Sigmoid colon (tissue), 7 donors: ENCODE data around the gene DIP2B. TPM values are rescaled to one million over a fixed set of nuclear protein-coding genes. Genes with fewer than 3 reads are reported as not detected.

ENCODE experiments used
- DNase-seq: peaks from one replicate; pipeline ENCODE4 v3.0.0-alpha.2; 2019
- H3K27ac ChIP-seq, 4 donors: fragments of 200-600 bp; sonication (generic); one replicate each; pipeline ENCODE4 v1.5.1; 2016 to 2019; ENCODE audit warnings: mild to moderate bottlenecking in 1 of 4
- H3K27me3 ChIP-seq, 3 donors: fragments of 200-600 bp; sonication (generic); one replicate each; pipeline ENCODE4 v1.5.1; 2019; ENCODE audit warnings: mild to moderate bottlenecking in 1 of 3
- H3K36me3 ChIP-seq, 4 donors: fragments of 200-600 bp; sonication (generic); one replicate each; pipeline ENCODE4 v1.5.1; 2016 to 2019
- H3K4me1 ChIP-seq, 4 donors: fragments of 200-600 bp; sonication (generic); one replicate each; pipeline ENCODE4 v1.5.1; 2017 to 2019
- H3K4me3 ChIP-seq, 4 donors: fragments of 200-600 bp; sonication (generic); one replicate each; pipeline ENCODE4 v1.5.1; 2017 to 2019; ENCODE audit warnings: mild to moderate bottlenecking in 2 of 4, moderate library complexity in 1 of 4
- H3K9me3 ChIP-seq, 4 donors: fragments of 200-600 bp in 3 of 4; sonication (generic) in 3 of 4; one replicate each; pipeline versions ENCODE4 v1.5.1 to v1.6.1; 2013 to 2019
- EP300 ChIP-seq, 4 donors: sonication (generic); formaldehyde crosslinking; IDR thresholded peaks; one replicate each; pipeline ENCODE4 v1.6.1; 2017; ENCODE audit warnings: antibody characterized with exemption in 4 of 4
- POLR2A ChIP-seq, 2 donors: fragments of 450-650 bp; IDR thresholded peaks; one replicate each; pipeline ENCODE4 v1.6.1; 2016; ENCODE audit warnings: antibody characterized with exemption in 2 of 2, mild to moderate bottlenecking in 2 of 2, moderate library complexity in 2 of 2
- POLR2AphosphoS5 ChIP-seq, 4 donors: sonication (generic); formaldehyde crosslinking; IDR thresholded peaks; one replicate each; pipeline ENCODE4 v1.6.1; 2017; ENCODE audit warnings: antibody characterized with exemption in 4 of 4
- WGBS, 2 donors: extraction: QIAGEN DNeasy Blood & Tissue Kit; methylation state at CpG; one replicate each; pipeline ENCODE4 v1.1.7; 2013; 5-methylcytosine and 5-hydroxymethylcytosine counted together
- intact Hi-C: fragments of 100-400 bp; cut with DNase I; formaldehyde crosslinking; loops from one replicate; pipeline ENCODE4 v1.15.1; 2023
- polyA plus RNA-seq, 3 donors: library from polyadenylated mRNA; stranded (reverse); fragments of 200-250 nt; gene quantifications; one replicate each; pipeline ENCODE4 v1.2.3, GENCODE V29; 2013
- total RNA-seq, 4 donors: library from RNA; depleted of rRNA; stranded (reverse); fragments of >200 nt; gene quantifications; one replicate each; pipeline ENCODE4 v1.1.0, GENCODE V29; 2016
- TF ChIP-seq, protein P1 (sequence below), 4 experiments: fragments of 450-650 bp in 3 of 4; fragments of 200-600 bp in 1 of 4; IDR thresholded peaks; one replicate each; pipeline ENCODE4 v1.5.1; 2016 to 2019; ENCODE audit warnings: antibody characterized with exemption in 4 of 4, mild to moderate bottlenecking in 3 of 4, moderate library complexity in 2 of 4
- donor health status: healthy with polysubstance abuse.
- donor health status: Bipolar disorder and iron deficiency.
- donor health status: healthy.

The DIP2B gene
- total and polyA plus RNA-seq, 7 donors: 7.2 to 28.0 (median 16.4) TPM

DNA sequence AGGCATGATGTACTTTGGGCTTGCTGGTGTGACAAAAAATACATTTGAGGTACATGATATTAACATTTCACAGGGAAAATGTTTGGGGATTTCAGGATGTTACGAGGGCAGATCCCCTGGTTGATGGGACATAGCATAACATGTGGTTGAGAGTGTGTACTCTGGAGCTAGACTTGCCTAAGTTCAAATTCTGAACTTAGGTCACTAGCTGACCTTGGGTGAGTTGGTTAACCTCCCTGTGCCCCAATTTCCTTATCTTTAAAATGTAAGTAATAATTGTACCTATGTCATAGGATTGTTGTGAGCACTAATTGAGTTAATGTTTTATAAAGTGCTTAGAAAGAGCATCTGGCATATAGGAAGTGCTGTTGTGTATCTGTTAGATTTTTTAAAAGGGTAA, 194.4 kb downstream of the DIP2B start:
- Histone ChIP-seq H3K27ac (no peak overlapping the region), H3K4me3 (no peak overlapping the region), H3K27me3 (no peaks in the 10 kb centered on the region), H3K9me3 (no peaks in the 10 kb centered on the region), H3K4me1 (no peaks in the 10 kb centered on the region), H3K36me3 (peaks cover 3 to 84% (median 25%) of the 10 kb centered on the region in 4 donors)
- 97 to 99% methylated on average over 1 of the region's 1 CpG for WGBS, 2 donors
- intact Hi-C loops: no loop called here
- no peak for DNase-seq
- TF ChIP-seq POLR2AphosphoS5 (IDR thresholded peaks at IDR 0.05) (no peak), POLR2A (IDR thresholded peaks at IDR 0.05) (no peak), EP300 (IDR thresholded peaks at IDR 0.05) (no peak)
- TF ChIP-seq, protein P1, sequence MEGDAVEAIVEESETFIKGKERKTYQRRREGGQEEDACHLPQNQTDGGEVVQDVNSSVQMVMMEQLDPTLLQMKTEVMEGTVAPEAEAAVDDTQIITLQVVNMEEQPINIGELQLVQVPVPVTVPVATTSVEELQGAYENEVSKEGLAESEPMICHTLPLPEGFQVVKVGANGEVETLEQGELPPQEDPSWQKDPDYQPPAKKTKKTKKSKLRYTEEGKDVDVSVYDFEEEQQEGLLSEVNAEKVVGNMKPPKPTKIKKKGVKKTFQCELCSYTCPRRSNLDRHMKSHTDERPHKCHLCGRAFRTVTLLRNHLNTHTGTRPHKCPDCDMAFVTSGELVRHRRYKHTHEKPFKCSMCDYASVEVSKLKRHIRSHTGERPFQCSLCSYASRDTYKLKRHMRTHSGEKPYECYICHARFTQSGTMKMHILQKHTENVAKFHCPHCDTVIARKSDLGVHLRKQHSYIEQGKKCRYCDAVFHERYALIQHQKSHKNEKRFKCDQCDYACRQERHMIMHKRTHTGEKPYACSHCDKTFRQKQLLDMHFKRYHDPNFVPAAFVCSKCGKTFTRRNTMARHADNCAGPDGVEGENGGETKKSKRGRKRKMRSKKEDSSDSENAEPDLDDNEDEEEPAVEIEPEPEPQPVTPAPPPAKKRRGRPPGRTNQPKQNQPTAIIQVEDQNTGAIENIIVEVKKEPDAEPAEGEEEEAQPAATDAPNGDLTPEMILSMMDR (IDR thresholded peaks at IDR 0.05): no peak

DNA sequence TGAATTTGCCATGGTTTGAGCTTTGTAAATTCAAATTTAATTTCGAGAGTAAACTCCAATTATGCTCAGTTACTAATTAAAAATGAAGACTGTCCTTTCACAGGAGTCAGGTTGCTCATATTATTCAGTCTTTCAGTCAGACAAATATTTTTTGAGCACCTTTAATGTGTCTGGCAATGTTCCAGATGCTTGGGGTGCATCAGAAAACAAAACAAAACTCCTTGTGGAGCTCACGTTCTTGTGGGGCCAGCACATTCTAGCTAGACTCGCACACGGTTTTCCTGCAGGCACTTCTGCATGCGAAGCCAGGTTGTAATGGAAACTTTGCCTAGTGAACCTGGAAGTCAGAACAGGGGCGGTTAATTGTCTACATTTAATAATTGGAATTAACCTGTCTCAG, 195.2 kb downstream of the DIP2B start:
- H3K36me3 ChIP-seq: peaks cover 5 to 87% (median 30%) of the 10 kb centered on the region in 4 donors
- no peaks in the 10 kb centered on the region for H3K4me1 ChIP-seq
- H3K27ac ChIP-seq: no peak overlapping the region
- no peaks in the 10 kb centered on the region for H3K9me3 ChIP-seq
- intact Hi-C loops: no loop called here
- TF ChIP-seq, protein P1 (IDR thresholded peaks at IDR 0.05): no peak
- no peak for TF ChIP-seq POLR2AphosphoS5 (IDR thresholded peaks at IDR 0.05)
- TF ChIP-seq EP300 (IDR thresholded peaks at IDR 0.05): no peak
- TF ChIP-seq POLR2A (IDR thresholded peaks at IDR 0.05): no peak
- DNase-seq: no peak
- H3K4me3 ChIP-seq: no peak overlapping the region
- WGBS, 2 donors: 92 to 95% methylated on average over 6 of the region's 6 CpGs
- no peaks in the 10 kb centered on the region for H3K27me3 ChIP-seq

DNA sequence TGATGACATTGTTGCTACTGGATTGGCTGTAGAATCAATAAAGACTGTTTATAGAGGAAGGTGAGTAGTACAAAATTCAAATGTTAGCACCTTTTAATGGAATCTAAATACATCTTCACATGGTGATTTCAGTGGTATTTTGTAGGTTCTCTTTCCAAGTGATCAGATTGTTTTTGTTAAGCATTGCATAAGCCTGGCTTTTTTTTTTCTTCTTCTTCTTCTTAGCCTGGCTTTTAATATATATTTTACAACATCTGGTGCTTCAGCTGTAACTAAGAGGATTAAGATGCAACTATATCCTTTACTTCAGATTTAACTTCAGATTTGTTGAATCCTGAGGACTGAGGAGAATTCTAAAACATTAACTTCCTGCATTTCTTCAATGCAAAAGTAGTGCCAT, 201.8 kb downstream of the DIP2B start:
- intact Hi-C loops: no loop called here
- Histone ChIP-seq H3K9me3 (no peaks in the 10 kb centered on the region), H3K36me3 (peaks cover 9 to 86% (median 28%) of the 10 kb centered on the region in 4 donors)

DNA sequence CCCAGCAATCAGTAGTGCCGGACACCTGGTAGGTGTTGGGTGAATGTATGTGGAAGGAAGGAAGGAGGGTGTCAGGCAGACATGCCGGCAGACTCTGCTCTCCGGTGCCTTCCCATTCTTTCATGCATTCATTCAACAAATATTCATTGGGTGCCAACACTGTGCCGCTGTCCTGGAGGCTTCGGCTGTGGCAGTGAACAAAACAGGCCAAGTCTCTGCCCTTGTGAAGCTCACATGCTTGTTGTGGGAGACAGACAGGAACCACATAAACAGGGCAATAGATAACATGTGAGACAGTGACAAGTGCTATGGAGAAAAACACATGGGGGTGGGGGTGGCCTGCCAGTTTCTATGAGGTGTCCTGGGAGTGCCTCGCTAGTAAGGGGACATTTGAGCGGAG, 202.6 kb downstream of the DIP2B start:
- H3K9me3 ChIP-seq: no peaks in the 10 kb centered on the region
- TF ChIP-seq EP300 (IDR thresholded peaks at IDR 0.05): no peak
- no peak for TF ChIP-seq POLR2AphosphoS5 (IDR thresholded peaks at IDR 0.05)
- TF ChIP-seq, protein P1 (IDR thresholded peaks at IDR 0.05): no peak
- TF ChIP-seq POLR2A (IDR thresholded peaks at IDR 0.05): no peak
- no peak for DNase-seq

More for the DNA sequence above, 201.8 kb downstream of the DIP2B start:
- TF ChIP-seq POLR2AphosphoS5 (IDR thresholded peaks at IDR 0.05) (no peak), POLR2A (IDR thresholded peaks at IDR 0.05) (no peak)
- TF ChIP-seq, protein P1 (IDR thresholded peaks at IDR 0.05): no peak
- Histone ChIP-seq H3K27me3 (no peaks in the 10 kb centered on the region), H3K4me1 (no peaks in the 10 kb centered on the region), H3K4me3 (no peak overlapping the region), H3K27ac (no peak overlapping the region)
- DNase-seq: no peak

DNA sequence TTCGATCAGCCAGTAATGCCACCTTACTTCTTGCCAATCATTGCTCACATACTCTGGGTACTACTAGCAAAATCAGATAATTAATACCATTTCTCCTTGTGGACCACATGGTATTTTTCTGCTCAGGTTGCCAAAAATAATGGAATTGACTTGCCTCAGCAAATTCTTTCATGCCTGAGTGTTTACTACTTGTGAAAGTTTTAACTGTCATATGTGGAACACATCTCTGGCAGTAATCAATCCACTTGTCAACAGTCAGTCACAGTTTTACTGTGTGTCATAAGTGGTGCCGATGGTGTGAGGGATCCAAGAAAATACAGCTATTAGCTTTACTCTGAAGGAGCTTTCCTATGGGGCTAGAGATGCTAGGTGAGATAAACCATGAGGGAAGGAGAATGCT, 203.8 kb downstream of the DIP2B start:
- 93 to 97% methylated on average over 2 of the region's 2 CpGs for WGBS, 2 donors
- TF ChIP-seq, protein P1 (IDR thresholded peaks at IDR 0.05): no peak
- TF ChIP-seq EP300 (IDR thresholded peaks at IDR 0.05) (no peak), POLR2A (IDR thresholded peaks at IDR 0.05) (no peak), POLR2AphosphoS5 (IDR thresholded peaks at IDR 0.05) (no peak)
- no peaks in the 10 kb centered on the region for H3K9me3 ChIP-seq
- H3K4me3 ChIP-seq: no peak overlapping the region
- no peaks in the 10 kb centered on the region for H3K4me1 ChIP-seq
- no peaks in the 10 kb centered on the region for H3K27me3 ChIP-seq
- no peak for DNase-seq
- H3K36me3 ChIP-seq: peaks cover 9 to 91% (median 33%) of the 10 kb centered on the region in 4 donors
- intact Hi-C loops: no loop called here
- no peak overlapping the region for H3K27ac ChIP-seq

More for the DNA sequence above, 202.6 kb downstream of the DIP2B start:
- 95 to 96% methylated on average over 7 of the region's 7 CpGs for WGBS, 2 donors
- Histone ChIP-seq H3K4me1 (no peaks in the 10 kb centered on the region), H3K36me3 (peaks cover 9 to 90% (median 33%) of the 10 kb centered on the region in 4 donors), H3K27me3 (no peaks in the 10 kb centered on the region), H3K27ac (no peak overlapping the region), H3K4me3 (no peak overlapping the region)
- intact Hi-C loops: no loop called here
